Glutamatergic neuron (in vitro differentiated cells): ENCODE measurements around the gene ZDHHC13. TPM values are rescaled to one million over a fixed set of nuclear protein-coding genes. Genes with fewer than 3 reads are reported as not detected.

Experiments used
- DNase-seq: peaks from one replicate; pipeline ENCODE4 v3.0.0; 2022
- H3K27ac Mint-ChIP-seq: one replicate; pipeline ENCODE4 v1.8.0; 2020; ENCODE audit warnings: mild to moderate bottlenecking, mixed read lengths, inconsistent platforms; ENCODE audit not compliant: unreplicated experiment
- H3K27me3 Mint-ChIP-seq: one replicate; pipeline ENCODE4 v1.8.0; 2020; ENCODE audit warnings: mild to moderate bottlenecking, moderate library complexity, mixed read lengths, inconsistent platforms; ENCODE audit not compliant: unreplicated experiment
- H3K36me3 Mint-ChIP-seq: one replicate; pipeline ENCODE4 v1.8.0; 2020; ENCODE audit warnings: mild to moderate bottlenecking, mixed read lengths, inconsistent platforms; ENCODE audit not compliant: unreplicated experiment
- H3K4me1 Mint-ChIP-seq: one replicate; pipeline ENCODE4 v1.8.0; 2020; ENCODE audit warnings: mild to moderate bottlenecking, low read depth, mixed read lengths, inconsistent platforms; ENCODE audit not compliant: unreplicated experiment
- H3K4me3 Mint-ChIP-seq: one replicate; pipeline ENCODE4 v1.8.0; 2020; ENCODE audit warnings: mild to moderate bottlenecking, mixed read lengths, inconsistent platforms; ENCODE audit not compliant: unreplicated experiment
- H3K9me3 Mint-ChIP-seq: one replicate; pipeline ENCODE4 v1.8.0; 2020; ENCODE audit warnings: mild to moderate bottlenecking, moderate library complexity, mixed read lengths, inconsistent platforms; ENCODE audit not compliant: unreplicated experiment
- CTCF ChIP-seq: fragments of 200-600 bp; sonication (generic); IDR thresholded peaks from one replicate; pipeline ENCODE4 v1.5.0; 2021; ENCODE audit not compliant: partially characterized antibody, unreplicated experiment
- total RNA-seq: library from RNA; stranded (reverse); fragmentation: NEBNext Ultra II Directional; extraction: Animal tissue kit (Norgen Biotek cat#: 25700); gene quantifications from one replicate; pipeline ENCODE4 v1.2.1, GENCODE V29; 2021; ENCODE audit not compliant: unreplicated experiment

ZDHHC13 gene
- total RNA-seq, 1 donor from 2014 or later: 21.9 TPM

GRCh38 chr11:19163617-19164016 lies 46.6 kb downstream of the ZDHHC13 start:
- no peaks in the 10 kb centered on the region for H3K36me3 Mint-ChIP-seq
- DNase-seq: no peak
- H3K27ac Mint-ChIP-seq: no peak overlapping the region
- H3K9me3 Mint-ChIP-seq: no peaks in the 10 kb centered on the region
- no peaks in the 10 kb centered on the region for H3K4me1 Mint-ChIP-seq
- H3K4me3 Mint-ChIP-seq: no peak overlapping the region
- no peaks in the 10 kb centered on the region for H3K27me3 Mint-ChIP-seq
- TF ChIP-seq CTCF: no peak

GRCh38 chr11:19164230-19164855 lies 47.4 kb downstream of the ZDHHC13 start:
- TF ChIP-seq CTCF: no peak
- no peak for DNase-seq
- H3K9me3 Mint-ChIP-seq: no peaks in the 10 kb centered on the region
- no peaks in the 10 kb centered on the region for H3K4me1 Mint-ChIP-seq
- no peaks in the 10 kb centered on the region for H3K36me3 Mint-ChIP-seq
- no peak overlapping the region for H3K4me3 Mint-ChIP-seq
- no peak overlapping the region for H3K27ac Mint-ChIP-seq
- H3K27me3 Mint-ChIP-seq: no peaks in the 10 kb centered on the region

GRCh38 chr11:19164881-19165280 lies 47.9 kb downstream of the ZDHHC13 start:
- Mint-ChIP-seq H3K27ac (no peak overlapping the region), H3K27me3 (no peaks in the 10 kb centered on the region), H3K4me3 (no peak overlapping the region), H3K36me3 (no peaks in the 10 kb centered on the region), H3K4me1 (no peaks in the 10 kb centered on the region), H3K9me3 (no peaks in the 10 kb centered on the region)
- TF ChIP-seq CTCF: no peak
- no peak for DNase-seq

GRCh38 chr11:19168090-19168489 lies 51.1 kb downstream of the ZDHHC13 start:
- Mint-ChIP-seq H3K27ac (no peak overlapping the region), H3K9me3 (no peaks in the 10 kb centered on the region), H3K27me3 (no peaks in the 10 kb centered on the region), H3K4me1 (peaks cover 4% of the 10 kb centered on the region), H3K36me3 (no peaks in the 10 kb centered on the region), H3K4me3 (no peak overlapping the region)
- no peak for DNase-seq
- no peak for TF ChIP-seq CTCF

- Mint-ChIP-seq H3K4me3 (no peak overlapping the region), H3K9me3 (no peaks in the 10 kb centered on the region), H3K4me1 (peaks cover 10% of the 10 kb centered on the region), H3K27me3 (no peaks in the 10 kb centered on the region), H3K27ac (no peak overlapping the region), H3K36me3 (no peaks in the 10 kb centered on the region)
- DNase-seq: no peak
- TF ChIP-seq CTCF: no peak
Observed at GRCh38 chr11:19173004-19173689, 56.2 kb downstream of the ZDHHC13 start.
